ENCODE measurements around the gene ATP13A2.
A peak's percentile ranks its signal among the peaks of the same experiment; 100 is the strongest.

ATP13A2 gene

GRCh38 chr1:17002524-17002902, 9.2 kb downstream of the ATP13A2 start:
- peaks cover 50% of the 10 kb centered on the region for H3K36me3 ChIP-seq (ENCODE audit: insufficient read depth, low read length)
- H4K20me1 ChIP-seq (ENCODE audit: insufficient read depth, low read length): peaks cover 6% of the 10 kb centered on the region; the same call in 1 of the 2 replicates
- H2AFZ ChIP-seq (ENCODE audit: low read depth, low read length): no peak overlapping the region
- ATAC-seq (ENCODE audit: insufficient read depth, low read depth): no peak
- H3K27me3 ChIP-seq (ENCODE audit: insufficient read depth, low read length, poor library complexity): no peaks in the 10 kb centered on the region
- TF ChIP-seq EZH2 (IDR thresholded peaks at IDR 0.05; ENCODE audit: borderline replicate concordance, low read depth, low read length, severe bottlenecking) (no peak), CTCF (IDR thresholded peaks at IDR 0.05; ENCODE audit: borderline replicate concordance, extremely low read depth, low read length, poor library complexity, severe bottlenecking) (no peak)
- no peaks in the 10 kb centered on the region for H3K4me1 ChIP-seq (ENCODE audit: insufficient read depth, low read length)
- H3K9me3 ChIP-seq (ENCODE audit: insufficient read depth, low read length, severe bottlenecking): no peaks in the 10 kb centered on the region
- no peak overlapping the region for H3K9ac ChIP-seq (ENCODE audit: low read depth, low read length)
- H3K4me3 ChIP-seq (ENCODE audit: low read depth in 1 of 2, low read length in 2 of 2): no peak overlapping the region
- DNase-seq: no peak
- H3K79me2 ChIP-seq (ENCODE audit: insufficient read depth, low read length): no peaks in the 10 kb centered on the region
- no peak overlapping the region for H3K27ac ChIP-seq (ENCODE audit: low read length)
- H3K4me2 ChIP-seq (ENCODE audit: insufficient read depth, low read length): no peak overlapping the region

GRCh38 chr1:17001760-17002523, 9.8 kb downstream of the ATP13A2 start:
- no peak overlapping the region for H3K4me2 ChIP-seq (ENCODE audit: insufficient read depth, low read length)
- no peaks in the 10 kb centered on the region for H3K9me3 ChIP-seq (ENCODE audit: insufficient read depth, low read length, severe bottlenecking)
- peaks cover 6% of the 10 kb centered on the region; the same call in 1 of the 2 replicates for H4K20me1 ChIP-seq (ENCODE audit: insufficient read depth, low read length)
- H3K36me3 ChIP-seq (ENCODE audit: insufficient read depth, low read length): peaks cover 52% of the 10 kb centered on the region
- H3K27ac ChIP-seq (ENCODE audit: low read length): no peak overlapping the region
- no peaks in the 10 kb centered on the region for H3K79me2 ChIP-seq (ENCODE audit: insufficient read depth, low read length)
- H3K9ac ChIP-seq (ENCODE audit: low read depth, low read length): no peak overlapping the region
- H3K4me1 ChIP-seq (ENCODE audit: insufficient read depth, low read length): no peaks in the 10 kb centered on the region
- no peak overlapping the region for H3K4me3 ChIP-seq (ENCODE audit: low read depth in 1 of 2, low read length in 2 of 2)
- no peak for ATAC-seq (ENCODE audit: insufficient read depth, low read depth)
- no peaks in the 10 kb centered on the region for H3K27me3 ChIP-seq (ENCODE audit: insufficient read depth, low read length, poor library complexity)
- TF ChIP-seq EZH2 (IDR thresholded peaks at IDR 0.05; ENCODE audit: borderline replicate concordance, low read depth, low read length, severe bottlenecking): no peak
- no peak for TF ChIP-seq CTCF (IDR thresholded peaks at IDR 0.05; ENCODE audit: borderline replicate concordance, extremely low read depth, low read length, poor library complexity, severe bottlenecking)
- DNase-seq: no peak
- no peak overlapping the region for H2AFZ ChIP-seq (ENCODE audit: low read depth, low read length)

GRCh38 chr1:16999863-17000262, 11.9 kb downstream of the ATP13A2 start:
- Histone ChIP-seq H3K79me2 (ENCODE audit: insufficient read depth, low read length) (no peaks in the 10 kb centered on the region), H3K9ac (ENCODE audit: low read depth, low read length) (no peak overlapping the region), H3K4me1 (ENCODE audit: insufficient read depth, low read length) (no peaks in the 10 kb centered on the region), H3K36me3 (ENCODE audit: insufficient read depth, low read length) (peaks cover 52% of the 10 kb centered on the region), H4K20me1 (ENCODE audit: insufficient read depth, low read length) (peaks cover 6% of the 10 kb centered on the region; the same call in 1 of the 2 replicates), H3K9me3 (ENCODE audit: insufficient read depth, low read length, severe bottlenecking) (no peaks in the 10 kb centered on the region), H3K4me3 (ENCODE audit: low read depth in 1 of 2, low read length in 2 of 2) (no peak overlapping the region), H3K4me2 (ENCODE audit: insufficient read depth, low read length) (no peak overlapping the region), H2AFZ (ENCODE audit: low read depth, low read length) (no peak overlapping the region), H3K27ac (ENCODE audit: low read length) (no peak overlapping the region), H3K27me3 (ENCODE audit: insufficient read depth, low read length, poor library complexity) (no peaks in the 10 kb centered on the region)
- ATAC-seq (ENCODE audit: insufficient read depth, low read depth): no peak
- TF ChIP-seq CTCF (IDR thresholded peaks at IDR 0.05; ENCODE audit: borderline replicate concordance, extremely low read depth, low read length, poor library complexity, severe bottlenecking) (peak; percentile 40), EZH2 (IDR thresholded peaks at IDR 0.05; ENCODE audit: borderline replicate concordance, low read depth, low read length, severe bottlenecking) (no peak)
- no peak for DNase-seq

All from DND-41 (cell line).